ENCODE results near the gene MTIF3. TPM values are rescaled to one million over a fixed set of nuclear protein-coding genes. Genes with fewer than 3 reads are reported as not detected.
A peak's percentile ranks its signal among the peaks of the same experiment; 100 is the strongest.

The MTIF3 gene
- total and polyA plus RNA-seq, 9 donors, result 50.2 to 62.0 (median 53.3) TPM

DNA sequence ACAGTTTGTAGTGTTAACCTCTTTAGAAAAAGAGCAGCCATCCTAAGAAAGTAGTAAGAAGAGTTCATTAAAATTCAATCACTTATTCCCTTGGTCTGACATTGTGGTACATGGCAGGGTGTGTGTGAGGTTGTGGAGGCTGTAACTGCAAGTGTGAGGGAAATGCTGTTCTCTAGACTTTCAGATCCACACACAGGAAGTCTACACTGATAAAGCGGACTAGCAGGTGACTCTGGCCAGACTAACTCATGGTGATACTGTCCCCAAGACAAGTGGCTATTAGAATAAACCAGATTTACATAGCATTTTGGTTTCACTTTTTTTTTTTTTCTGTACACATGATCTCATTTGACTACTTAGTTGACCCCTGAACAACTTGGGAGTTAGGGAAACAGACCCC is 10.0 kb downstream of the MTIF3 start:
- H3K36me3 ChIP-seq (ENCODE audit: control insufficient read depth, insufficient read depth, low read length), result peaks cover 31% of the 10 kb centered on the region
- H3K27me3 ChIP-seq (ENCODE audit: control insufficient read depth, insufficient read depth, low read length), result no peaks in the 10 kb centered on the region
- no peaks in the 10 kb centered on the region for H3K4me1 ChIP-seq (ENCODE audit: control insufficient read depth, insufficient read depth, low read length)
- H3K4me3 ChIP-seq (ENCODE audit: low read length), result no peak overlapping the region
- WGBS (ENCODE audit: insufficient coverage), result no CpG with 5 or more reads among the region's 1 CpG
- no peak for DNase-seq
- no peak overlapping the region for H3K27ac ChIP-seq (ENCODE audit: low read length)
- no peaks in the 10 kb centered on the region for H3K9me3 ChIP-seq (replicated peaks; ENCODE audit: control insufficient read depth, low read depth, low read length)

DNA sequence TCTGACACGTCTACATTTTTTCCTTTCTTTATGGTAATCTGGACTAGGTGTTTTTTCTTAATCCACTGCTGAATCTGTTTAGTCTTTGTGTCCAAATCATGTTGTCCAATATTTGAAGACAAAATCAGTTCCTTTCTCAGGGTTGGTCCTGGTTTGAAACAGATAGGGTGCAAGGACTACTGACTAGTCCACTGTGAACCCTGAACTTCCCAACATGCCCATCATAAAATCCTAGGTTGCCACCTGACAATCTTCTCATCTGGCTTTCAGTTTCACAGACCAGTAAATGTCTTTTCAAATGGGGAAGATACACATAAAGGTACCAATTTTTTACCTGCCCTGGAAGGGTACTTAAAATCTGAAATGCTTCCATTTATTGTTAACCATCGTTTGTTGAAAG is 13.2 kb downstream of the MTIF3 start:
- 100% methylated on average over 1 of the region's 2 CpGs for WGBS (ENCODE audit: insufficient coverage)
- H3K4me1 ChIP-seq (ENCODE audit: control insufficient read depth, insufficient read depth, low read length), result no peaks in the 10 kb centered on the region
- H3K27ac ChIP-seq (ENCODE audit: low read length), result no peak overlapping the region
- no peaks in the 10 kb centered on the region for H3K9me3 ChIP-seq (replicated peaks; ENCODE audit: control insufficient read depth, low read depth, low read length)
- DNase-seq, result no peak
- no peak overlapping the region for H3K4me3 ChIP-seq (ENCODE audit: low read length)
- peaks cover 46% of the 10 kb centered on the region for H3K36me3 ChIP-seq (ENCODE audit: control insufficient read depth, insufficient read depth, low read length)
- H3K27me3 ChIP-seq (ENCODE audit: control insufficient read depth, insufficient read depth, low read length), result no peaks in the 10 kb centered on the region

- no peaks in the 10 kb centered on the region for H3K9me3 ChIP-seq (replicated peaks; ENCODE audit: control insufficient read depth, low read depth, low read length)
- H3K36me3 ChIP-seq (ENCODE audit: control insufficient read depth, insufficient read depth, low read length), result peaks cover 60% of the 10 kb centered on the region
- no peak overlapping the region for H3K27ac ChIP-seq (ENCODE audit: low read length)
- 93% methylated on average over 8 of the region's 12 CpGs for WGBS (ENCODE audit: insufficient coverage)
- no peak overlapping the region for H3K4me3 ChIP-seq (ENCODE audit: low read length)
- H3K4me1 ChIP-seq (ENCODE audit: control insufficient read depth, insufficient read depth, low read length), result no peaks in the 10 kb centered on the region
- DNase-seq, result no peak
- no peaks in the 10 kb centered on the region for H3K27me3 ChIP-seq (ENCODE audit: control insufficient read depth, insufficient read depth, low read length)
These were observed 17.7 kb downstream of the MTIF3 start for GRCh38 chr13:27432611-27433210.

DNA sequence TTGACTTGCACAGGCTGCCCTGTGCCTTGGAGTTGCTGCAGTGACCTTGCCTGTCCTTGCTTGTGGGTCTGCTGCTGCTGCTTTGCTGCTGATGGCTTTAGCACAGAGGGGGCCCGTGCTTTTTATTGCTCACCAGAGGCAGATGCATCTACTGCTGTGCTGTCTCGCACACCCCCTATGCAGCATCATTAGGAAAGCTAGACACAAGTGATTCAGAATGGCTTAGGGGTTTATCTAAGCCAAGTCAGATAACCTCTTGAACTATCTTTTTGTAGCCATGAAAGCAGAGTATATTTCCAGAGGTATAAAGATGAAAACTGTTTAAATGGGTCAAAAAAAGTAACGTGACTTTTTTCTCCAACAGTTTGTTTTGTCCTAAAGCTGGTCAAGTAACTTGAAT is 18.2 kb downstream of the MTIF3 start:
- peaks cover 64% of the 10 kb centered on the region for H3K36me3 ChIP-seq (ENCODE audit: control insufficient read depth, insufficient read depth, low read length)
- 20% methylated on average over 1 of the region's 3 CpGs for WGBS (ENCODE audit: insufficient coverage)
- no peaks in the 10 kb centered on the region for H3K9me3 ChIP-seq (replicated peaks; ENCODE audit: control insufficient read depth, low read depth, low read length)
- H3K27ac ChIP-seq (ENCODE audit: low read length), result no peak overlapping the region
- H3K27me3 ChIP-seq (ENCODE audit: control insufficient read depth, insufficient read depth, low read length), result no peaks in the 10 kb centered on the region
- peaks cover 4% of the 10 kb centered on the region for H3K4me1 ChIP-seq (ENCODE audit: control insufficient read depth, insufficient read depth, low read length)
- H3K4me3 ChIP-seq (ENCODE audit: low read length), result no peak overlapping the region
- no peak for DNase-seq

- Histone ChIP-seq H3K27ac (ENCODE audit: low read length) (no peak overlapping the region), H3K4me3 (ENCODE audit: low read length) (no peak overlapping the region), H3K36me3 (ENCODE audit: control insufficient read depth, insufficient read depth, low read length) (peaks cover 47% of the 10 kb centered on the region), H3K4me1 (ENCODE audit: control insufficient read depth, insufficient read depth, low read length) (peaks cover 35% of the 10 kb centered on the region), H3K27me3 (ENCODE audit: control insufficient read depth, insufficient read depth, low read length) (no peaks in the 10 kb centered on the region), H3K9me3 (replicated peaks; ENCODE audit: control insufficient read depth, low read depth, low read length) (no peaks in the 10 kb centered on the region)
- 80% methylated on average over 5 of the region's 5 CpGs for WGBS (ENCODE audit: insufficient coverage)
- no peak for DNase-seq
These were observed 22.2 kb downstream of the MTIF3 start for GRCh38 chr13:27428160-27428559.

GRCh38 chr13:27427641-27428040 is 22.7 kb downstream of the MTIF3 start:
- no CpG with 5 or more reads among the region's 2 CpGs for whole genome bisulfite sequencing (ENCODE audit: insufficient coverage)
- Histone ChIP-seq H3K27ac (ENCODE audit: low read length) (no peak overlapping the region), H3K4me1 (ENCODE audit: control insufficient read depth, insufficient read depth, low read length) (peaks cover 35% of the 10 kb centered on the region), H3K36me3 (ENCODE audit: control insufficient read depth, insufficient read depth, low read length) (peaks cover 43% of the 10 kb centered on the region), H3K27me3 (ENCODE audit: control insufficient read depth, insufficient read depth, low read length) (no peaks in the 10 kb centered on the region), H3K9me3 (replicated peaks; ENCODE audit: control insufficient read depth, low read depth, low read length) (no peaks in the 10 kb centered on the region), H3K4me3 (ENCODE audit: low read length) (no peak overlapping the region)
- DNase-seq, result peak; percentile 28

- H3K27me3 ChIP-seq (ENCODE audit: control insufficient read depth, insufficient read depth, low read length), result no peaks in the 10 kb centered on the region
- H3K9me3 ChIP-seq (replicated peaks; ENCODE audit: control insufficient read depth, low read depth, low read length), result no peaks in the 10 kb centered on the region
- H3K4me3 ChIP-seq (ENCODE audit: low read length), result peak overlapping the region; percentile 91
- peaks cover 31% of the 10 kb centered on the region for H3K36me3 ChIP-seq (ENCODE audit: control insufficient read depth, insufficient read depth, low read length)
- WGBS (ENCODE audit: insufficient coverage), result 38% methylated on average over 9 of the region's 17 CpGs
- peak overlapping the region; percentile 74 for H3K27ac ChIP-seq (ENCODE audit: low read length)
- peak; percentile 71 for DNase-seq
- H3K4me1 ChIP-seq (ENCODE audit: control insufficient read depth, insufficient read depth, low read length), result peaks cover 35% of the 10 kb centered on the region
These were observed 24.3 kb downstream of the MTIF3 start for GRCh38 chr13:27425918-27426630.

DNA sequence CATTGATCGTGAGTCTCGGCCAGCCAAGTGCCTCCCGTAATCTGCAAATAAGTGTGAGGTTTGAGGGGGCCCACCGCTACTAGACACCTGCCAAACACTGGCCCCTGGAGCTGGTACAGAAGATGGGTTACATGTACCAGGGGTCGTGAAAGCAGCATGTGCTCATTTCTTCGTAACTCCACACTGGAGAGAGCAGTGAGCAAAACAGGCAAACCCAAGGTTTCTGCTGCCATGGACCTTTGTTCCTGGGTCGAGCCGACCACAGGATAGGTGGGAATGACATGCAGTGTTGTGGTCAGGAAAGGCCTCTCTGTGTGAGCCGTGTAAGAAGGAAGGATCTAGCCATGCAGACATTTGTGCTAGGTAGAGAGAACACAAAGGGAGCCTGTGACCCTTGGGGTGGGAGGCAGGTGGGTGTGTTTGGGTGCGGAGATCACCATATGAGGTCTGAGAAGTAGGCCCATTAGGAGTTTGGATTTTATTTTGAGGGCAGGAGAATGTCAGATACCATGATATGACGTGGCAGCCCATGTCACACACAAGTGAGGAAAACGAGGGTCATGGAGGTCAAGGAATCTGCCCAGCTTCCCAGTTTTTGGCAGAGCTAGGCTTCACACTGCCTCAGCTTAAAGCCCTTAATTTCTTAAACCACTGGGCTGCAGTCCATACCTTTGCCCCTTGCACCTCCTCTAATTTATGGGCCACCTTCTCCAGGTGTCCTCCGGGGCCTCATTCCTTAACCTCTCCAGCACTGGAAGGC is 25.0 kb downstream of the MTIF3 start:
- Histone ChIP-seq H3K27ac (ENCODE audit: low read length) (peak overlapping the region; percentile 74), H3K4me1 (ENCODE audit: control insufficient read depth, insufficient read depth, low read length) (peaks cover 35% of the 10 kb centered on the region), H3K4me3 (ENCODE audit: low read length) (peak overlapping the region; percentile 91), H3K27me3 (ENCODE audit: control insufficient read depth, insufficient read depth, low read length) (no peaks in the 10 kb centered on the region), H3K36me3 (ENCODE audit: control insufficient read depth, insufficient read depth, low read length) (peaks cover 29% of the 10 kb centered on the region), H3K9me3 (replicated peaks; ENCODE audit: control insufficient read depth, low read depth, low read length) (no peaks in the 10 kb centered on the region)
- no peak for DNase-seq
- 30% methylated on average over 9 of the region's 13 CpGs for WGBS (ENCODE audit: insufficient coverage)

GRCh38 chr13:27424246-27425157 is 25.9 kb downstream of the MTIF3 start, which contains the start of gene GTF3A:
TSS of gene GTF3A (plus strand) at chr13:27424619.
- Histone ChIP-seq H3K27ac (ENCODE audit: low read length) (peak within 1 kb of the TSS; percentile 89), H3K9me3 (replicated peaks; ENCODE audit: control insufficient read depth, low read depth, low read length) (no peaks in the 10 kb centered on the region), H3K27me3 (ENCODE audit: control insufficient read depth, insufficient read depth, low read length) (no peaks in the 10 kb centered on the region), H3K36me3 (ENCODE audit: control insufficient read depth, insufficient read depth, low read length) (peaks cover 29% of the 10 kb centered on the region), H3K4me1 (ENCODE audit: control insufficient read depth, insufficient read depth, low read length) (peaks cover 35% of the 10 kb centered on the region), H3K4me3 (ENCODE audit: low read length) (peak within 1 kb of the TSS; percentile 91)
- WGBS (ENCODE audit: insufficient coverage), result under 1% methylated on average over 80 of the region's 85 CpGs
- peak; percentile 94 for DNase-seq
